ENCODE results near the gene UBE2O. TPM values are rescaled to one million over a fixed set of nuclear protein-coding genes. Genes with fewer than 3 reads are reported as not detected.

UBE2O gene
- total RNA-seq, 1 experiment from 2014 or later: 68.9 TPM

GRCh38 chr17:76382803-76383545 is 70.0 kb downstream of the UBE2O start (continued):
- TF ChIP-seq MLX (CRISPR knock-in tag; IDR thresholded peaks at IDR 0.05) (no peak), CREB1 (CRISPR knock-in tag; IDR thresholded peaks at IDR 0.05) (no peak), ZNF121 (CRISPR knock-in tag; IDR thresholded peaks at IDR 0.05) (no peak), SMAD3 (CRISPR knock-in tag; IDR thresholded peaks at IDR 0.05; ENCODE audit: borderline replicate concordance) (no peak), HMGA2 (CRISPR knock-in tag; IDR thresholded peaks at IDR 0.05) (no peak)

- H3K9me3 Mint-ChIP-seq: peaks cover 3% of the 10 kb centered on the region
- H3K4me1 Mint-ChIP-seq: peaks cover 9% of the 10 kb centered on the region; the same call in 1 of the 2 replicates
- H3K27me3 Mint-ChIP-seq (ENCODE audit: low read depth): peaks cover 49% of the 10 kb centered on the region
- TF ChIP-seq FOXJ3 (CRISPR knock-in tag; IDR thresholded peaks at IDR 0.05; ENCODE audit: borderline replicate concordance) (no peak), KAT7 (CRISPR knock-in tag; IDR thresholded peaks at IDR 0.05; ENCODE audit: borderline replicate concordance) (no peak), ETV6 (CRISPR knock-in tag; IDR thresholded peaks at IDR 0.05) (no peak), GABPB1 (CRISPR knock-in tag; IDR thresholded peaks at IDR 0.05) (peak; percentile 81), E2F1 (CRISPR knock-in tag; IDR thresholded peaks at IDR 0.05) (no peak), ZNF671 (CRISPR knock-in tag; IDR thresholded peaks at IDR 0.05) (no peak), MXD4 (CRISPR knock-in tag; IDR thresholded peaks at IDR 0.05; ENCODE audit: borderline replicate concordance) (no peak)
- H3K27ac Mint-ChIP-seq: no peak overlapping the region
- DNase-seq (ENCODE audit: low spot score) (peak; percentile 77), ATAC-seq (peak; percentile 9)
- no peaks in the 10 kb centered on the region for H3K36me3 Mint-ChIP-seq
- CTCF ChIA-PET: interaction anchor here (1.0 to 10.6 kb wide), 15 partner anchors 8 to 299 kb away, joined by 3 to 135 read pairs (median 8); partner anchors contain the start of genes PRPSAP1 and RHBDF2
- POLR2A ChIA-PET: interaction anchor here (0.5 to 1.2 kb wide), 2 partner anchors 29 to 41 kb away, joined by 4 read pairs; partner anchors contain the start of gene PRPSAP1
- H3K4me3 Mint-ChIP-seq: peak overlapping the region; percentile 92
Measured at GRCh38 chr17:76382351-76382802, 70.6 kb downstream of the UBE2O start.

- ATAC-seq (no peak), DNase-seq (ENCODE audit: low spot score) (no peak)
- peak overlapping the region; percentile 92 for H3K4me3 Mint-ChIP-seq
- H3K36me3 Mint-ChIP-seq: no peaks in the 10 kb centered on the region
- POLR2A ChIA-PET: interaction anchor here (0.5 to 1.2 kb wide), 2 partner anchors 28 to 40 kb away, joined by 4 read pairs; partner anchors contain the start of gene PRPSAP1
- CTCF ChIA-PET: interaction anchor here (0.5 to 10.6 kb wide), 19 partner anchors 8 to 306 kb away, joined by 3 to 135 read pairs (median 5); partner anchors contain the start of genes PRPSAP1, RHBDF2 and UBE2O
- peaks cover 9% of the 10 kb centered on the region; the same call in 1 of the 2 replicates for H3K4me1 Mint-ChIP-seq
- peaks cover 47% of the 10 kb centered on the region for H3K27me3 Mint-ChIP-seq (ENCODE audit: low read depth)
- no peak overlapping the region for H3K27ac Mint-ChIP-seq
- H3K9me3 Mint-ChIP-seq: peaks cover 5% of the 10 kb centered on the region
- TF ChIP-seq FOXP4 (CRISPR knock-in tag; IDR thresholded peaks at IDR 0.05): no peak
- no peak for TF ChIP-seq CREB1 (CRISPR knock-in tag; IDR thresholded peaks at IDR 0.05)
- no peak for TF ChIP-seq ZSCAN18 (CRISPR knock-in tag; IDR thresholded peaks at IDR 0.05)
- TF ChIP-seq NFE2L1 (CRISPR knock-in tag; IDR thresholded peaks at IDR 0.05): no peak
- TF ChIP-seq GRHL2 (CRISPR knock-in tag; IDR thresholded peaks at IDR 0.05; ENCODE audit: insufficient replicate concordance, severe bottlenecking): no peak
- no peak for TF ChIP-seq TEAD4 (CRISPR knock-in tag; IDR thresholded peaks at IDR 0.05)
- no peak for TF ChIP-seq CREM (CRISPR knock-in tag; IDR thresholded peaks at IDR 0.05)
- no peak for TF ChIP-seq RELA (CRISPR knock-in tag; IDR thresholded peaks at IDR 0.05; ENCODE audit: borderline replicate concordance)
- no peak for TF ChIP-seq ZBTB43 (CRISPR knock-in tag; IDR thresholded peaks at IDR 0.05)
- no peak for TF ChIP-seq SP1 (CRISPR knock-in tag; conservative IDR thresholded peaks at IDR 0.05)
- TF ChIP-seq E2F4 (CRISPR knock-in tag; IDR thresholded peaks at IDR 0.05; ENCODE audit: borderline replicate concordance, low read depth): no peak
- TF ChIP-seq ZBTB21 (CRISPR knock-in tag; IDR thresholded peaks at IDR 0.05; ENCODE audit: borderline replicate concordance): no peak
Measured at GRCh38 chr17:76381633-76382350, 71.2 kb downstream of the UBE2O start.
